Tibial nerve (tissue), 4 donors: ENCODE results near the gene THY1. TPM values are rescaled to one million over a fixed set of nuclear protein-coding genes. Genes with fewer than 3 reads are reported as not detected.

Experiments used
- DNase-seq, 2 donors: peaks; one replicate each; pipeline ENCODE4 v3.0.0-alpha.2; 2019; ENCODE audit warnings: low spot score in 2 of 2
- H3K27ac ChIP-seq, 4 donors: fragments of 200-600 bp; sonication (generic) in 3 of 4; one replicate each; pipeline ENCODE4 v1.5.1; 2017 to 2019; ENCODE audit warnings: mild to moderate bottlenecking in 1 of 4
- H3K27me3 ChIP-seq, 2 donors: fragments of 200-600 bp; sonication (generic) in 1 of 2; one replicate each; pipeline versions ENCODE4 v1.5.1 to v1.6.0; 2017 to 2019
- H3K36me3 ChIP-seq, 3 donors: fragments of 200-600 bp; sonication (generic); one replicate each; pipeline ENCODE4 v1.5.1; 2018 to 2019
- H3K4me1 ChIP-seq, 4 donors: fragments of 200-600 bp; sonication (generic) in 3 of 4; one replicate each; pipeline ENCODE4 v1.5.1; 2017 to 2019
- H3K4me3 ChIP-seq, 4 donors: fragments of 200-600 bp; sonication (generic) in 3 of 4; one replicate each; pipeline ENCODE4 v1.5.1; 2017 to 2019; ENCODE audit warnings: mild to moderate bottlenecking in 1 of 4, moderate library complexity in 1 of 4
- H3K9me3 ChIP-seq, 4 donors: fragments of 200-600 bp; sonication (generic) in 3 of 4; one replicate each; pipeline ENCODE4 v1.5.1; 2017 to 2019
- CTCF ChIP-seq, 5 experiments: fragments of 200-600 bp in 3 of 5; fragments of 450-650 bp in 2 of 5; sonication (generic) in 3 of 5; IDR thresholded peaks; one replicate each; pipeline ENCODE4 v1.5.1; 2016 to 2019; ENCODE audit warnings: antibody characterized with exemption in 5 of 5, mild to moderate bottlenecking in 3 of 5, moderate library complexity in 2 of 5
- EP300 ChIP-seq, 2 donors: sonication (generic); formaldehyde crosslinking; IDR thresholded peaks; one replicate each; pipeline ENCODE4 v1.6.1; 2017; ENCODE audit warnings: antibody characterized with exemption in 2 of 2, mild to moderate bottlenecking in 1 of 2
- POLR2A ChIP-seq, 2 donors: fragments of 450-650 bp; IDR thresholded peaks; one replicate each; pipeline ENCODE4 v1.6.1; 2017; ENCODE audit warnings: antibody characterized with exemption in 2 of 2, mild to moderate bottlenecking in 2 of 2, moderate library complexity in 2 of 2
- WGBS, 2 donors: methylation state at CpG; one replicate each; pipeline ENCODE4 v1.1.5; 2018; 5-methylcytosine and 5-hydroxymethylcytosine counted together
- total RNA-seq, 4 donors: library from RNA; depleted of rRNA; stranded (reverse); fragments of >200 nt; gene quantifications; one replicate each; pipeline ENCODE4 v1.1.0, GENCODE V29; 2016

Gene THY1
- total RNA-seq, 4 donors from 2014 or later = 0.63 to 12.9 (median 11.1) TPM; not detected in 1

- WGBS, 2 donors = 1% methylated on average over 49 of the region's 49 CpGs
- TF ChIP-seq CTCF (IDR thresholded peaks at IDR 0.05) (no peak), POLR2A (IDR thresholded peaks at IDR 0.05) (no peak), EP300 (IDR thresholded peaks at IDR 0.05) (no peak)
Observed at GRCh38 chr11:119421941-119422808, 797 bp downstream of the THY1 start.

GRCh38 chr11:119421351-119421750, 1.6 kb downstream of the THY1 start:
- Histone ChIP-seq H3K4me1 (peaks cover 0 to 38% (median 11%) of the 10 kb centered on the region in 4 donors), H3K27ac (no peak overlapping the region), H3K36me3 (no peaks in the 10 kb centered on the region), H3K27me3 (peaks cover 2 to 47% of the 10 kb centered on the region in 2 donors), H3K4me3 (peak overlapping the region in 1 of 4 donors; percentile 47), H3K9me3 (no peaks in the 10 kb centered on the region)
- DNase-seq = no peak
- 25 to 26% methylated on average over 8 of the region's 8 CpGs for WGBS, 2 donors
- TF ChIP-seq EP300 (IDR thresholded peaks at IDR 0.05) (no peak), POLR2A (IDR thresholded peaks at IDR 0.05) (no peak), CTCF (IDR thresholded peaks at IDR 0.05) (no peak)

More at GRCh38 chr11:119421941-119422808, 797 bp downstream of the THY1 start:
- peak overlapping the region in 1 of 4 donors; percentile 32 for H3K27ac ChIP-seq
- no peak for DNase-seq
- H3K36me3 ChIP-seq = no peaks in the 10 kb centered on the region
- peaks cover 0 to 37% (median 11%) of the 10 kb centered on the region in 4 donors for H3K4me1 ChIP-seq
- H3K9me3 ChIP-seq = no peaks in the 10 kb centered on the region
- peaks cover 2 to 47% of the 10 kb centered on the region in 2 donors for H3K27me3 ChIP-seq
- H3K4me3 ChIP-seq = peak overlapping the region in 2 of 4 donors; percentile 22 to 47

DNA sequence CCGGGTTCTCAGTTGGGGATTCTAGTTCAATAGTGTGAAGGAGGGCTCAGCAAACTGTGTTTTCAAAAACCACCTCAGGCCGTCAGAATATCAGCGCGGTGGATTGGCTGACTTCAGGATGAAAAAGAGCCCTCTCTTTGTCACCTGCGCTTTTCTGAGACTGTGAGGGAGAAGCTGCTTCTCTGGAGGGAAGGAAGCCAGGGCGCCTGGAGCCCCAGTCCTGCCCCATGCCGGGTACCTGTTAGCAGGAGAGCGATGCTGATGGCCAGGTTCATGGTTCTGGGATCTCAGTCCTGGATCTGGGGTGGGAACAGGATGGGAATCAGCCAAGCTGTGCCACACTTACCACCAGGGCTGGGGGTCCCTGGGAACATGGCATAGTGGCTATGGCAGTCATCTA, 2.3 kb downstream of the THY1 start:
- Histone ChIP-seq H3K4me1 (peaks cover 0 to 38% (median 11%) of the 10 kb centered on the region in 4 donors), H3K36me3 (no peaks in the 10 kb centered on the region), H3K4me3 (no peak overlapping the region), H3K27ac (no peak overlapping the region), H3K9me3 (no peaks in the 10 kb centered on the region), H3K27me3 (peaks cover 2 to 47% of the 10 kb centered on the region in 2 donors)
- DNase-seq = no peak
- no peak for TF ChIP-seq POLR2A (IDR thresholded peaks at IDR 0.05)
- no peak for TF ChIP-seq EP300 (IDR thresholded peaks at IDR 0.05)
- no peak for TF ChIP-seq CTCF (IDR thresholded peaks at IDR 0.05)
- 91 to 93% methylated on average over 8 of the region's 8 CpGs for WGBS, 2 donors

GRCh38 chr11:119419834-119420492, 3.0 kb downstream of the THY1 start:
- Histone ChIP-seq H3K4me1 (peaks cover 0 to 38% (median 11%) of the 10 kb centered on the region in 4 donors), H3K36me3 (no peaks in the 10 kb centered on the region), H3K9me3 (no peaks in the 10 kb centered on the region), H3K27me3 (peaks cover 2 to 47% of the 10 kb centered on the region in 2 donors), H3K27ac (no peak overlapping the region), H3K4me3 (no peak overlapping the region)
- TF ChIP-seq CTCF (IDR thresholded peaks at IDR 0.05) (no peak), EP300 (IDR thresholded peaks at IDR 0.05) (no peak), POLR2A (IDR thresholded peaks at IDR 0.05) (no peak)
- DNase-seq = no peak
- 81 to 86% methylated on average over 13 to 15 of the region's 18 CpGs for WGBS, 2 donors

DNA sequence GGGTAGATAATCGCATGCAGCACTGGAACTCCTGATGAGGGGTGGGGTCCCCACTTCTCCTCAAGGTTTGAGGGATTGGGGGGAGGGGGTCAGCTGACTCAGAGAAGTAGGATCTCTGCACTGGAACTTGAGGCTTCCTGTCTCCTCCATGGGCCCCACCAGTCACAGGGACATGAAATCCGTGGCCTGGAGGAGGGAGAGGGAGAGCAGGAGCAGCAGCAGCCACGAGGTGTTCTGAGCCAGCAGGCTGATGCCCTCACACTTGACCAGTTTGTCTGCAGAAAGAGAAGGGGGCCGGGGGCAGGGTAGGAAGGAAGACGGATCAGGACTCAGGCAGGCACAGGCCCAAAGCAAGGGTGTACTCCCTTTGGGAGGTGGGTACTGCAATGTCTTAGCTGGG, 3.7 kb downstream of the THY1 start:
- no peak for DNase-seq
- H3K27me3 ChIP-seq = peaks cover 2 to 44% of the 10 kb centered on the region in 2 donors
- no peaks in the 10 kb centered on the region for H3K9me3 ChIP-seq
- no peaks in the 10 kb centered on the region for H3K36me3 ChIP-seq
- 87 to 94% methylated on average over 5 of the region's 5 CpGs for WGBS, 2 donors
- TF ChIP-seq POLR2A (IDR thresholded peaks at IDR 0.05) (no peak), CTCF (IDR thresholded peaks at IDR 0.05) (no peak), EP300 (IDR thresholded peaks at IDR 0.05) (no peak)
- H3K4me1 ChIP-seq = peaks cover 0 to 38% (median 11%) of the 10 kb centered on the region in 4 donors
- H3K27ac ChIP-seq = no peak overlapping the region
- H3K4me3 ChIP-seq = no peak overlapping the region
